Upper lobe of left lung (tissue), 6 donors: ENCODE measurements around the gene CARMIL1. TPM values are rescaled to one million over a fixed set of nuclear protein-coding genes. Genes with fewer than 3 reads are reported as not detected.

Source experiments
- ATAC-seq, 2 donors: fragments of 200-7000 bp; cut with Tn5 transposase; one replicate each; pipeline ENCODE4 v1.9.1; 2022; ENCODE audit warnings: mild to moderate bottlenecking in 2 of 2, moderate library complexity in 2 of 2; ENCODE audit not compliant: low FRiP score in 2 of 2
- DNase-seq, 2 donors: peaks; one replicate each; pipeline ENCODE4 v3.0.0-alpha.2; 2019 to 2020
- H3K27ac ChIP-seq, 4 donors: fragments of 200-600 bp; sonication (generic); one replicate each; pipeline ENCODE4 v1.5.1; 2016 to 2019
- H3K27me3 ChIP-seq, 4 donors: fragments of 200-600 bp; sonication (generic); one replicate each; pipeline ENCODE4 v1.5.1; 2017 to 2019
- H3K36me3 ChIP-seq, 4 donors: fragments of 200-600 bp; sonication (generic); one replicate each; pipeline ENCODE4 v1.5.1; 2016 to 2019
- H3K4me1 ChIP-seq, 4 donors: fragments of 200-600 bp; sonication (generic); one replicate each; pipeline ENCODE4 v1.5.1; 2018 to 2019
- H3K4me3 ChIP-seq, 4 donors: fragments of 200-600 bp; sonication (generic); one replicate each; pipeline ENCODE4 v1.5.1; 2017 to 2019; ENCODE audit warnings: mild to moderate bottlenecking in 2 of 4, moderate library complexity in 1 of 4
- H3K9me3 ChIP-seq, 4 donors: fragments of 200-600 bp; sonication (generic); one replicate each; pipeline ENCODE4 v1.5.1; 2018 to 2019
- EP300 ChIP-seq, 4 donors: sonication (generic); formaldehyde crosslinking; IDR thresholded peaks; one replicate each; pipeline ENCODE4 v1.5.1; 2017; ENCODE audit warnings: antibody characterized with exemption in 4 of 4, control low read depth in 2 of 4
- POLR2A ChIP-seq, 4 donors: fragments of 450-650 bp; IDR thresholded peaks; one replicate each; pipeline ENCODE4 v1.5.1; 2016 to 2017; ENCODE audit warnings: antibody characterized with exemption in 4 of 4, mild to moderate bottlenecking in 2 of 4
- POLR2AphosphoS5 ChIP-seq, 2 donors: sonication (generic); formaldehyde crosslinking; IDR thresholded peaks; one replicate each; pipeline ENCODE4 v1.5.1; 2017; ENCODE audit warnings: antibody characterized with exemption in 2 of 2
- WGBS, 2 donors: methylation state at CpG; one replicate each; pipeline ENCODE4 v1.1.5; 2017 to 2018; 5-methylcytosine and 5-hydroxymethylcytosine counted together
- total RNA-seq, 6 donors: library from RNA; depleted of rRNA in 4 of 6; stranded (reverse); fragments of >200 nt in 4 of 6; gene quantifications; one replicate each; pipeline versions ENCODE4 v1.1.0 to v1.2.1, GENCODE V29; 2016 to 2021
- TF ChIP-seq, protein P1 (sequence below), 6 experiments: fragments of 450-650 bp in 4 of 6; fragments of 200-600 bp in 2 of 6; sonication (generic) in 2 of 6; IDR thresholded peaks; one replicate each; pipeline ENCODE4 v1.5.1; 2016 to 2019; ENCODE audit warnings: antibody characterized with exemption in 6 of 6
- donor health status: DM: no; HTN: no; CAD: no; lungs with moderate emphysema.
- donor health status: DM: no; HTN: yes; CAD: no; lungs with severe emphysema.

Gene CARMIL1
- total RNA-seq, 6 donors from 2014 or later: 19.8 to 78.6 (median 44.9) TPM

DNA sequence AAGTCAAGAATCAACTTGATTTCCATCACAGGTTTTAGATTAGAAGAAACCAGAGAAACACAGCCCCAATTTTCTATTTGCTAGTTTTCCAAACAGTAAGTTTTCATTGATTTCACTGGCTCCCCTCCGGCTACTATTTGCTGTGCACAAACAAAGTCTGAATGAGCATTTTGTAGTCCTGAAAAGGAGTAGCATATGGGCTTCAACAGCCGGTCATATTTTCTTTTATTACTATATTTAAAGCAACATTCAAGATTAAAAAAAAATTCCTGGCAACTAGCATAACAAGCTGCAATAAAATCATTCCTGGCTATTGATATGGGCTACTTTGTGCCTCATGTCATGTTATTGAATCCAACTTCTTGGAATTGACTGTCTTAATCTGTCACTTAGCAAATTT is 48.3 kb downstream of the CARMIL1 start:
- no peak for DNase-seq
- 69 to 77% methylated on average over 2 of the region's 2 CpGs for WGBS, 2 donors
- H3K4me1 ChIP-seq: peaks cover 5 to 21% (median 11%) of the 10 kb centered on the region in 4 donors
- no peak overlapping the region for H3K4me3 ChIP-seq
- H3K9me3 ChIP-seq: no peaks in the 10 kb centered on the region
- H3K27ac ChIP-seq: no peak overlapping the region
- TF ChIP-seq, protein P1, sequence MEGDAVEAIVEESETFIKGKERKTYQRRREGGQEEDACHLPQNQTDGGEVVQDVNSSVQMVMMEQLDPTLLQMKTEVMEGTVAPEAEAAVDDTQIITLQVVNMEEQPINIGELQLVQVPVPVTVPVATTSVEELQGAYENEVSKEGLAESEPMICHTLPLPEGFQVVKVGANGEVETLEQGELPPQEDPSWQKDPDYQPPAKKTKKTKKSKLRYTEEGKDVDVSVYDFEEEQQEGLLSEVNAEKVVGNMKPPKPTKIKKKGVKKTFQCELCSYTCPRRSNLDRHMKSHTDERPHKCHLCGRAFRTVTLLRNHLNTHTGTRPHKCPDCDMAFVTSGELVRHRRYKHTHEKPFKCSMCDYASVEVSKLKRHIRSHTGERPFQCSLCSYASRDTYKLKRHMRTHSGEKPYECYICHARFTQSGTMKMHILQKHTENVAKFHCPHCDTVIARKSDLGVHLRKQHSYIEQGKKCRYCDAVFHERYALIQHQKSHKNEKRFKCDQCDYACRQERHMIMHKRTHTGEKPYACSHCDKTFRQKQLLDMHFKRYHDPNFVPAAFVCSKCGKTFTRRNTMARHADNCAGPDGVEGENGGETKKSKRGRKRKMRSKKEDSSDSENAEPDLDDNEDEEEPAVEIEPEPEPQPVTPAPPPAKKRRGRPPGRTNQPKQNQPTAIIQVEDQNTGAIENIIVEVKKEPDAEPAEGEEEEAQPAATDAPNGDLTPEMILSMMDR (IDR thresholded peaks at IDR 0.05): no peak
- TF ChIP-seq POLR2AphosphoS5 (IDR thresholded peaks at IDR 0.05) (no peak), EP300 (IDR thresholded peaks at IDR 0.05) (no peak), POLR2A (IDR thresholded peaks at IDR 0.05) (no peak)
- no peak for ATAC-seq
- H3K27me3 ChIP-seq: no peaks in the 10 kb centered on the region
- no peaks in the 10 kb centered on the region for H3K36me3 ChIP-seq

DNA sequence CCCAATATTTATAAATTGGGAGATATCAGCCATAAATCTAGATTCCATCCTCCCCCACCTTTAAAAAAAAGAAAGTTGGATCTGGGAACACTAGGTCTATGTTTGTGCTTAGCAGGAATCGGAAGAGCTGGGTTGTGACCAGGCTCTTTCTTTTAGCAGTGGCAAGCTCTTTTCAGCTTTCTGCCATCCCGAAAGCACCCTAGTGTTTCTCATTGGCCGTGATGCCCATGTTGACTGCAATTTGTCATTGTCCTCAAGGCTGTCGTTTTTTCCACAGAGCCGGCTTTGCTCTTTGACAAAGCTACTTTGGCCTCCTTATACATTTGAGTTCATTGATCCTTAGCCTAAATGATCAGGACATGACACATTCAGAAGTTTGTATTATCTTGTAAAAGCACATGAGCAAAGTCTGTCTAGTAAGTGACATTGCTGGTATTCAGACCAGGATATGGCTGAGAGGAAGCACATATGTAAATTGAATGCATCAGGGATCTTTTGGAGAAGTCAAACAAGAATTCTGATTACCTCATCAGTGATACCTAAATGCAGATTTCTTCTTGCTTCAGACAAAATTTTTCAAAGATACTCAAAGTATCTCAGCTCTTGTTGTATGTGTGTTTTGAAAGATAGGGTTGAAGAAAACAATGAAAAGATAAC is 50.1 kb downstream of the CARMIL1 start:
- peaks cover 7 to 32% (median 14%) of the 10 kb centered on the region in 4 donors for H3K4me1 ChIP-seq
- no peaks in the 10 kb centered on the region for H3K27me3 ChIP-seq
- no peak for ATAC-seq
- 78 to 88% methylated on average over 5 of the region's 5 CpGs for WGBS, 2 donors
- DNase-seq: no peak
- no peak overlapping the region for H3K27ac ChIP-seq
- TF ChIP-seq EP300 (IDR thresholded peaks at IDR 0.05) (no peak), POLR2AphosphoS5 (IDR thresholded peaks at IDR 0.05) (no peak)
- no peak overlapping the region for H3K4me3 ChIP-seq
- no peaks in the 10 kb centered on the region for H3K9me3 ChIP-seq
- H3K36me3 ChIP-seq: no peaks in the 10 kb centered on the region

DNA sequence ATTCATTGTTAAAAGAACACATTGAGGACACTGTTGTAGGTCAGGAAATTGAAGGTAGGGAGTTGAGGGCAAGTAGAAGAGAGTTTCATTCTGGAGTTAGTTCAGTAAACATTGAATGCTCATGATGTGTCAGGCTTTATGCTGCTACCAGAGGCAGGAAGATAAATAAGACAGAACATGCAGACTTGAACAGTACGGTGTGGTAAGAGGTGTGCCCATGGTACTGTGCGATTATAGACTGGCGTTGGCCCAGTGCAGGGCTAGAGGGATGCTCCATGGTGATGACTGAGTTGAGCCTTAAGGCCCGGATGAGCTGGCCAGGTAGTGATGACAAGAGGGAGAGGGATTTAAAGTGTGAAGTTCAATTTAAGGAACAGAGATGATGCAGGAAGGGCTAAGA is 50.8 kb downstream of the CARMIL1 start:
- Histone ChIP-seq H3K27me3 (no peaks in the 10 kb centered on the region), H3K4me1 (peaks cover 7 to 26% (median 14%) of the 10 kb centered on the region in 4 donors), H3K27ac (no peak overlapping the region), H3K36me3 (no peaks in the 10 kb centered on the region), H3K4me3 (no peak overlapping the region), H3K9me3 (no peaks in the 10 kb centered on the region)
- TF ChIP-seq EP300 (IDR thresholded peaks at IDR 0.05) (no peak), POLR2A (IDR thresholded peaks at IDR 0.05) (no peak), POLR2AphosphoS5 (IDR thresholded peaks at IDR 0.05) (no peak)
- TF ChIP-seq, protein P1 (IDR thresholded peaks at IDR 0.05): no peak
- WGBS, 2 donors: 85 to 91% methylated on average over 4 of the region's 4 CpGs
- DNase-seq (no peak), ATAC-seq (no peak)

DNA sequence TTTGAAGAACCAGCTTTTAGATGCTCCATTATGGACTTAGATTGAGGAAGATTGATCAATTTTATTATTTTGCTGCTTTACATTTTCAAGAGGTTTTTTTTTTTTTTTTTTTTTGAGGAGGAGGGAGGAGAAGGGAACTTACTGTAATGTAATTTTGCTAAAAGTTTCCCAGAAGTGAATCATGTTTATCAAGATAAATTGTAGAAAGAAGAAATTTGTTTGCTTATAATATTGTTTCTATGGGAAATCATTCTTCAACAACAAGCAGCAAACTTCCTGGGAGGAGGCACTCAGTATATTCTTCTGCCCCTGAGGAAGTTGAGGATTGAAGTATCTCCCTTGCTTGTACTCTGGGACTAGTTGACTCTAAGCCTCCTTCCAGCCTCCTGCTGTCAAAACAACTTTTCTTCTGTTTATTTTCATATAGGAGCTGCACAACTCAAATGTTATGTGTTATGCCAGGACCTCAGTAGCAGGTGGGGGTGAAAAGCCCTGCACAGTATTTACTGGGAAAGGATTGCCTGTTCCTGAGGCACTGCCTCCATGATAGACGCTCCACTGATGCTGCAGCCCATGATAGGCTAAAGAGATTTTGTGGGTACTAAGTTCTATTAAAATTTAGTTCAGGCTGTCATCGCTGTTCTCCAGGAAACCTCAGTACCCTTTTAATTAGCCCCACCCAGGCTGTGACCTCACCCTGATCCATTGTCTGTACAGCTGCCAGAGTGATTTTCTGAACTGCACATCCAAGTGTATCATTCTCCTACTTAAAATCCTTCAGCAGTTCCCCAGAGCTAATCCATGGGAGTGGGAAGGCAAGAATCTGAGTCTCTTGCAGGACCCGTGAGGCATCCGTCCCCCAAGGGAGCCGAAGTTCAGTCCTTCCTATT is 51.9 kb downstream of the CARMIL1 start:
- Histone ChIP-seq H3K27ac (no peak overlapping the region), H3K4me1 (peaks cover 7 to 25% (median 14%) of the 10 kb centered on the region in 4 donors), H3K9me3 (no peaks in the 10 kb centered on the region), H3K27me3 (no peaks in the 10 kb centered on the region), H3K4me3 (no peak overlapping the region), H3K36me3 (no peaks in the 10 kb centered on the region)
- no peak for DNase-seq
- TF ChIP-seq, protein P1 (IDR thresholded peaks at IDR 0.05): no peak
- TF ChIP-seq POLR2AphosphoS5 (IDR thresholded peaks at IDR 0.05) (no peak), EP300 (IDR thresholded peaks at IDR 0.05) (no peak), POLR2A (IDR thresholded peaks at IDR 0.05) (no peak)
- WGBS, 2 donors: 72 to 79% methylated on average over 5 of the region's 5 CpGs
- ATAC-seq: peak in 1 of 2 donors; percentile 82

DNA sequence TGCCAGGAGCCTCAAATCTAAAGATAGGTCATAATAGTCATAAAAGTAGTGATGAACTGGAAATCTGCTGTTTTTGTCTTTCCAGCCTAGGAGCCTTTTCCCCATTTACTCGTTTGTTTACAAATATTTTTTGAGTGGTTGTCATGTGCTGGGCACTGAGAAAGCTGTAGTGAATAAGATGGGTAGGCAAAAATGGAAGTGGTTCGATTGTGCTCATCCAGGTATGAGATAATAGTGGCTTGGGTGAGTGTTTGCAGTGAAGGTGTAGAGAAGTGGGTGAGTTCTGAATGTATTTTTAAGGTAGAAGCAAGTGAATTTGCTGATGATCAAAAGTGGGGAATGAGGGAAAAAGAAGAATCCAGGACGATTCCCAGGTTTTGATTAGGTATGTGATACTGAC is 53.0 kb downstream of the CARMIL1 start:
- Histone ChIP-seq H3K36me3 (no peaks in the 10 kb centered on the region), H3K4me3 (no peak overlapping the region), H3K27me3 (no peaks in the 10 kb centered on the region), H3K9me3 (no peaks in the 10 kb centered on the region), H3K27ac (no peak overlapping the region), H3K4me1 (peaks cover 3 to 22% (median 17%) of the 10 kb centered on the region in 4 donors)
- no peak for DNase-seq
- 58 to 68% methylated on average over 3 of the region's 3 CpGs for WGBS, 2 donors
- TF ChIP-seq POLR2A (IDR thresholded peaks at IDR 0.05): no peak
- TF ChIP-seq, protein P1 (IDR thresholded peaks at IDR 0.05): no peak
- TF ChIP-seq EP300 (IDR thresholded peaks at IDR 0.05): no peak
- TF ChIP-seq POLR2AphosphoS5 (IDR thresholded peaks at IDR 0.05): no peak
- ATAC-seq: no peak
